SU-DHL-6 (cell line): ENCODE data around the gene MYBBP1A.

ENCODE experiments used
- CTCF ChIP-seq: fragments of 200-600 bp; sonication (generic); IDR thresholded peaks from one replicate; pipeline ENCODE4 v1.5.1; 2017; ENCODE audit warnings: antibody characterized with exemption, mild to moderate bottlenecking, low read length, moderate library complexity; ENCODE audit not compliant: insufficient read depth, poor library complexity, severe bottlenecking
- EZH2phosphoT487 ChIP-seq: fragments of 200-600 bp; sonication (generic), shearing (Covaris generic); conservative IDR thresholded peaks from 2 replicates; pipeline ENCODE4 v1.6.1; 2018; ENCODE audit warnings: mild to moderate bottlenecking, antibody characterized with exemption, low read length, moderate library complexity, mixed read lengths

DNA sequence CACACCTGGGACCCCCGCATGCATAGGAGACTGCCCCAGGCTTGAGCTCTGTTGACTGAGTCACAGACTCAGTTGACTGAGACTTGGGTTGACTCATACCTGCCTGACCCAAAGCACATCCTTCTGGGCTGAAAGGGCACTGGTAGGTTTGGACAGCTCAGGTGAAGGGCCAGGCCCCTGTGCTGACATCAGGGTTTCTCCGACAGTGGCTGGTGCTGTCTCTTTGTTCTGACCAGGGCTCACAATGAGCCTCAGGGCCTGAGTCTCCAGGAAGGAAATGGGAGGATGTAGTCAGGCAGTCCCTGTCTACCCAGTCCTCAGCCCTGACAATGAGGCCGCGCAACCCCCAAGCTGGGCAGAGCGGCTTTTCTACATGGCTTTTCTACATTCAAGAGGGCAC, 50.0 kb downstream of the MYBBP1A start:
- TF ChIP-seq CTCF = no peak
- no peak for TF ChIP-seq EZH2phosphoT487
